SK-N-SH (cell line): Measurements from ENCODE around the gene RABGGTA. TPM values are rescaled to one million over a fixed set of nuclear protein-coding genes. Genes with fewer than 3 reads are reported as not detected.

ENCODE experiments used
- CTCF ChIA-PET: fragments of 300-600, 350-600 bp; formaldehyde crosslinking; extraction: SDS; loops from one replicate; lab custom pipeline; 2021; lab: Yijun Ruan, JAX
- POLR2A ChIA-PET: fragments of 350-600 bp; sonication (Branson Sonifier 250); formaldehyde crosslinking; extraction: SDS; loops from one replicate; lab custom pipeline; 2020; ENCODE audit warnings: antibody characterized with exemption, inconsistent platforms; lab: Yijun Ruan, JAX
- DNase-seq: peaks from one replicate; pipeline ENCODE4 v3.0.0; 2012
- H2AFZ ChIP-seq: fragments of 200-600 bp; sonication (generic); 2 replicates; pipeline ENCODE4 v1.8.1; 2016; ENCODE audit warnings: antibody characterized with exemption, mild to moderate bottlenecking, low read depth
- H3F3A ChIP-seq: fragments of 200-600 bp; sonication (generic); replicated peaks from 2 replicates; pipeline ENCODE3; 2016; ENCODE audit warnings: antibody characterized with exemption, mild to moderate bottlenecking; ENCODE audit not compliant: insufficient read depth
- H3K27ac ChIP-seq, 2 experiments: fragments of 200-500 bp in 1 of 2; fragments of 200-600 bp in 1 of 2; sonication (Bioruptor generic) in 1 of 2; sonication (generic), shearing (Covaris generic) in 1 of 2; 2 replicates each; pipeline versions ENCODE4 v1.5.1 to v1.6.1; 2014 to 2016; ENCODE audit warnings: low read depth in 2 of 2, inconsistent platforms in 1 of 2, low read length in 1 of 2, mild to moderate bottlenecking in 1 of 2, mixed read lengths in 1 of 2
- H3K27me3 ChIP-seq: fragments of 200-600 bp; sonication (generic), shearing (Covaris generic); 2 replicates; pipeline ENCODE4 v1.6.1; 2016; ENCODE audit warnings: mixed run types; ENCODE audit not compliant: insufficient read depth
- H3K36me3 ChIP-seq, 2 experiments: fragments of 200-500 bp in 1 of 2; fragments of 200-600 bp in 1 of 2; sonication (Bioruptor generic) in 1 of 2; sonication (generic) in 1 of 2; replicated peaks in 1 of 2; 2 replicates each; pipeline versions ENCODE3 to v1.5.1; 2014 to 2016; ENCODE audit warnings: low read length in 1 of 2, mild to moderate bottlenecking in 1 of 2; ENCODE audit not compliant: insufficient read depth in 2 of 2, control insufficient read depth in 1 of 2
- H3K4me1 ChIP-seq, 2 experiments: fragments of 200-500 bp in 1 of 2; fragments of 200-600 bp in 1 of 2; sonication (Bioruptor generic) in 1 of 2; sonication (generic), shearing (Covaris generic) in 1 of 2; 2 replicates each; pipeline versions ENCODE4 v1.5.1 to v1.6.1; 2014 to 2016; ENCODE audit warnings: low read depth in 1 of 2, low read length in 1 of 2, mixed run types in 1 of 2; ENCODE audit not compliant: insufficient read depth in 2 of 2, control insufficient read depth in 1 of 2
- H3K4me2 ChIP-seq: fragments of 200-600 bp; sonication (generic), shearing (Covaris generic); 2 replicates; pipeline ENCODE4 v1.6.1; 2017; ENCODE audit warnings: mixed run types
- H3K4me3 ChIP-seq, 2 experiments: fragments of 200-500 bp in 1 of 2; fragments of 200-600 bp in 1 of 2; sonication (Bioruptor generic) in 1 of 2; sonication (generic), shearing (Covaris generic) in 1 of 2; 2 replicates each; pipeline versions ENCODE4 v1.5.1 to v1.8.1; 2014 to 2016; ENCODE audit warnings: low read depth in 2 of 2, inconsistent platforms in 1 of 2, low read length in 1 of 2, mild to moderate bottlenecking in 1 of 2, mixed read lengths in 1 of 2, moderate library complexity in 1 of 2
- H3K79me2 ChIP-seq: fragments of 200-600 bp; sonication (generic); 2 replicates; pipeline ENCODE4 v1.8.1; 2017; ENCODE audit warnings: mild to moderate bottlenecking; ENCODE audit not compliant: insufficient read depth
- H3K9ac ChIP-seq: fragments of 200-600 bp; sonication (generic); 2 replicates; pipeline ENCODE4 v1.6.1; 2017; ENCODE audit warnings: mixed run types
- H3K9me2 ChIP-seq: fragments of 200-600 bp; sonication (generic); 2 replicates; pipeline ENCODE4 v1.6.1; 2017; ENCODE audit warnings: mixed run types
- H3K9me3 ChIP-seq: fragments of 200-600 bp; sonication (generic); 2 replicates; pipeline ENCODE4 v1.6.1; 2017; ENCODE audit warnings: mixed run types, mild to moderate bottlenecking, moderate library complexity
- H4K20me1 ChIP-seq: fragments of 200-600 bp; sonication (generic); 2 replicates; pipeline ENCODE4 v1.6.1; 2017; ENCODE audit warnings: mild to moderate bottlenecking, mixed run types; ENCODE audit not compliant: insufficient read depth
- CHD2 ChIP-seq: fragments of 150-350 bp; IDR thresholded peaks from 2 replicates; pipeline ENCODE4 v1.6.1; 2018; ENCODE audit warnings: low read length; ENCODE audit not compliant: partially characterized antibody
- CTCF ChIP-seq: fragments of 200-600 bp; sonication (generic); IDR thresholded peaks from 2 replicates; pipeline ENCODE4 v1.6.1; 2017; ENCODE audit warnings: antibody characterized with exemption, mild to moderate bottlenecking, moderate library complexity
- ELF1 ChIP-seq: IDR thresholded peaks from 2 replicates; pipeline ENCODE4 v1.4.0; 2012
- EZH2phosphoT487 ChIP-seq: fragments of 200-600 bp; sonication (generic); IDR thresholded peaks from 2 replicates; pipeline ENCODE4 v1.6.1; 2017; ENCODE audit warnings: low read depth, mixed run types, mild to moderate bottlenecking, antibody characterized with exemption, moderate library complexity, borderline replicate concordance
- FOSL2 ChIP-seq: IDR thresholded peaks from 2 replicates; pipeline ENCODE4 v1.4.0; 2012; ENCODE audit warnings: low read depth, mild to moderate bottlenecking, moderate library complexity, borderline replicate concordance
- GABPA ChIP-seq: IDR thresholded peaks from 2 replicates; pipeline ENCODE4 v1.4.0; 2012; ENCODE audit warnings: low read depth, mild to moderate bottlenecking
- MAX ChIP-seq: IDR thresholded peaks from 2 replicates; pipeline ENCODE4 v1.4.0; 2012; ENCODE audit warnings: low read depth
- NFIC ChIP-seq: IDR thresholded peaks from 2 replicates; pipeline ENCODE4 v1.4.0; 2012; ENCODE audit warnings: borderline replicate concordance
- PBX3 ChIP-seq: IDR thresholded peaks from 2 replicates; pipeline ENCODE4; 2012
- POLR2AphosphoS5 ChIP-seq: IDR thresholded peaks from 2 replicates; pipeline ENCODE4 v1.6.1; 2012; ENCODE audit warnings: low read depth, low read length
- RCOR1 ChIP-seq: fragments of 150-350 bp; IDR thresholded peaks from 2 replicates; pipeline ENCODE4 v1.6.1; 2017; ENCODE audit warnings: antibody characterized with exemption, low read length
- REST ChIP-seq: IDR thresholded peaks from 2 replicates; pipeline ENCODE4 v1.6.1; 2012; ENCODE audit warnings: mild to moderate bottlenecking, low read depth, low read length, moderate library complexity
- SIN3A ChIP-seq: IDR thresholded peaks from 2 replicates; pipeline ENCODE4 v1.6.1; 2012; ENCODE audit warnings: low read depth, mild to moderate bottlenecking, low read length, moderate library complexity, borderline replicate concordance
- SMC3 ChIP-seq: IDR thresholded peaks from 2 replicates; pipeline ENCODE4 v1.6.1; 2012; ENCODE audit warnings: low read depth, low read length, improper control_type of control experiment
- USF1 ChIP-seq: IDR thresholded peaks from 2 replicates; pipeline ENCODE4 v1.4.0; 2012; ENCODE audit warnings: low read depth, borderline replicate concordance
- YY1 ChIP-seq: IDR thresholded peaks from 2 replicates; pipeline ENCODE4 v1.4.0; 2012; ENCODE audit warnings: low read depth, mild to moderate bottlenecking
- ZBTB33 ChIP-seq: IDR thresholded peaks from 2 replicates; pipeline ENCODE4 v1.4.0; 2012; ENCODE audit warnings: low read depth, borderline replicate concordance
- WGBS: methylation state at CpG from one replicate; pipeline ENCODE4 v1.1.6; 2017; ENCODE audit warnings: low lambda C conversion rate; 5-methylcytosine and 5-hydroxymethylcytosine counted together
- polyA plus RNA-seq, 3 experiments: library from polyadenylated mRNA; depleted of rRNA; stranded (reverse); fragments of >200 nt; gene quantifications; 2 replicates each; pipeline ENCODE4 v1.2.3, GENCODE V29; 2012

The RABGGTA gene
- polyA plus RNA-seq, 1 of the 3 experiments (the other 2 are of a cell fraction), result 59.4 TPM

- no peak for DNase-seq
- Histone ChIP-seq H3F3A (no peaks in the 10 kb centered on the region), H3K79me2 (no peaks in the 10 kb centered on the region), H3K4me3 (no peak overlapping the region), H3K9me2 (no peaks in the 10 kb centered on the region), H3K9me3 (no peaks in the 10 kb centered on the region), H3K36me3 (peaks cover 0 to 31% of the 10 kb centered on the region in 2 experiments), H3K4me2 (no peak overlapping the region), H3K27ac (no peak overlapping the region), H3K27me3 (no peaks in the 10 kb centered on the region), H2AFZ (no peak overlapping the region), H4K20me1 (no peaks in the 10 kb centered on the region), H3K9ac (no peak overlapping the region), H3K4me1 (peaks cover 0 to 4% of the 10 kb centered on the region in 2 experiments; a peak in 1 of 4 replicates)
- ChIA-PET CTCF (interaction anchor here (1.3 kb wide), 1 partner anchor 67 kb away, joined by 4 read pairs; no protein-coding TSS in a partner anchor), POLR2A (no interaction called here)
- TF ChIP-seq MAX (no peak), GABPA (no peak), CHD2 (no peak), USF1 (no peak), RCOR1 (no peak), PBX3 (no peak), POLR2AphosphoS5 (no peak), ZBTB33 (no peak), SMC3 (no peak), NFIC (no peak), FOSL2 (no peak), ELF1 (no peak), CTCF (no peak), EZH2phosphoT487 (no peak), REST (no peak), SIN3A (no peak), YY1 (no peak)
- WGBS, result 79% methylated on average over 17 of the region's 18 CpGs
Measured at GRCh38 chr14:24266344-24267244, 4.8 kb downstream of the RABGGTA start.
